A673 (cell line): ENCODE results near the gene CXCL17. TPM values are rescaled to one million over a fixed set of nuclear protein-coding genes. Genes with fewer than 3 reads are reported as not detected.

Experiments used
- BruUV-seq: library from RNA; stranded (reverse); fragments of 400-500 nt; replicated peaks from 2 replicates; lab custom pipeline; 2021; lab: Mats Ljungman, UMichigan
- CTCF ChIA-PET: fragments of 300-600 bp; sonication (Branson Sonifier 250); formaldehyde crosslinking; loops from one replicate; lab custom pipeline; 2022; ENCODE audit warnings: antibody characterized with exemption; lab: Charles Lee
- POLR2A ChIA-PET: fragments of 300-600 bp; sonication (Branson Sonifier 250); formaldehyde crosslinking; loops from one replicate; lab custom pipeline; 2022; ENCODE audit warnings: antibody characterized with exemption; ENCODE audit not compliant: low non-redundant PET; lab: Charles Lee
- DNase-seq: peaks from one replicate; pipeline ENCODE4 v3.0.0-alpha.2; 2015; ENCODE audit warnings: low spot score
- H3K27ac ChIP-seq: fragments of 200-600 bp; sonication (generic); 2 replicates; pipeline ENCODE4 v1.5.1; 2016; ENCODE audit warnings: mixed run types, low read depth, mild to moderate bottlenecking, mixed read lengths, antibody characterized with exemption, low read length; ENCODE audit not compliant: poor library complexity, severe bottlenecking
- H3K27me3 ChIP-seq: fragments of 200-600 bp; sonication (generic); replicated peaks from 2 replicates; pipeline ENCODE4 v1.6.1; 2017; ENCODE audit warnings: mixed run types, low read depth, mild to moderate bottlenecking, mixed read lengths, antibody characterized with exemption, low read length; ENCODE audit not compliant: insufficient read depth, poor library complexity
- H3K36me3 ChIP-seq: fragments of 200-600 bp; sonication (generic); 2 replicates; pipeline ENCODE4 v1.6.1; 2016; ENCODE audit warnings: mixed run types, mild to moderate bottlenecking, mixed read lengths, antibody characterized with exemption, low read length; ENCODE audit not compliant: insufficient read depth, poor library complexity, severe bottlenecking
- H3K4me1 ChIP-seq: fragments of 200-600 bp; sonication (generic); 2 replicates; pipeline ENCODE4 v1.6.1; 2017; ENCODE audit warnings: mixed run types, mild to moderate bottlenecking, mixed read lengths, antibody characterized with exemption, low read length; ENCODE audit not compliant: insufficient read depth, poor library complexity, severe bottlenecking
- H3K4me3 ChIP-seq: fragments of 200-600 bp; sonication (generic); 2 replicates; pipeline ENCODE4 v1.5.1; 2016; ENCODE audit warnings: low read depth, mixed run types, mild to moderate bottlenecking, mixed read lengths, low read length; ENCODE audit not compliant: poor library complexity, severe bottlenecking
- H3K9me3 ChIP-seq: fragments of 200-600 bp; sonication (generic); 2 replicates; pipeline ENCODE4 v1.6.1; 2016; ENCODE audit warnings: mixed run types, low read depth, mild to moderate bottlenecking, mixed read lengths, antibody characterized with exemption, low read length; ENCODE audit not compliant: poor library complexity, severe bottlenecking
- CTCF ChIP-seq: fragments of 300-800, 200-600 bp; sonication (generic); conservative IDR thresholded peaks from 2 replicates; pipeline ENCODE4 v1.5.1; 2017; ENCODE audit warnings: low read depth, mild to moderate bottlenecking, antibody characterized with exemption, low read length, moderate library complexity, mixed read lengths
- EZH2 ChIP-seq: fragments of 200-600 bp; sonication (generic); IDR thresholded peaks from 2 replicates; pipeline ENCODE4 v1.6.1; 2017; ENCODE audit warnings: borderline replicate concordance, low read depth, mild to moderate bottlenecking, mixed read lengths, antibody characterized with exemption, low read length; ENCODE audit not compliant: poor library complexity, severe bottlenecking
- intact Hi-C: fragments of 100-400 bp; cut with micrococcal nuclease; formaldehyde crosslinking; loops from one replicate; pipeline ENCODE4 v1.10.0; 2022; ENCODE audit not compliant: unreplicated experiment
- total RNA-seq: library from RNA; stranded (reverse); gene quantifications from 2 replicates; pipeline ENCODE4 v1.2.3, GENCODE V29; 2021

The CXCL17 gene
- total RNA-seq, 1 experiment from 2014 or later: not detected

GRCh38 chr19:42407816-42408175, 35.0 kb downstream of the CXCL17 start:
- TF ChIP-seq EZH2 (no peak), CTCF (no peak)
- H3K4me1 ChIP-seq: no peaks in the 10 kb centered on the region

GRCh38 chr19:42407085-42407815, 35.5 kb downstream of the CXCL17 start:
- ChIA-PET CTCF (no interaction called here), POLR2A (no interaction called here)
- no peak for TF ChIP-seq EZH2
- TF ChIP-seq CTCF: no peak
- Histone ChIP-seq H3K27ac (no peak overlapping the region), H3K4me3 (no peak overlapping the region), H3K36me3 (no peaks in the 10 kb centered on the region), H3K9me3 (no peaks in the 10 kb centered on the region), H3K4me1 (no peaks in the 10 kb centered on the region), H3K27me3 (no peaks in the 10 kb centered on the region)
- DNase-seq: no peak
- BruUV-seq: no TSS peak
- intact Hi-C loops: no loop called here

More at GRCh38 chr19:42407816-42408175, 35.0 kb downstream of the CXCL17 start:
- CTCF ChIA-PET: no interaction called here
- no peak for DNase-seq
- Histone ChIP-seq H3K9me3 (no peaks in the 10 kb centered on the region), H3K36me3 (no peaks in the 10 kb centered on the region), H3K4me3 (no peak overlapping the region), H3K27ac (no peak overlapping the region), H3K27me3 (no peaks in the 10 kb centered on the region)
- no TSS peak for BruUV-seq
- intact Hi-C loops: no loop called here
- POLR2A ChIA-PET: no interaction called here

- BruUV-seq: no TSS peak
- H3K36me3 ChIP-seq: no peaks in the 10 kb centered on the region
- H3K27me3 ChIP-seq: no peaks in the 10 kb centered on the region
- no peak for TF ChIP-seq EZH2
- TF ChIP-seq CTCF: no peak
- H3K27ac ChIP-seq: no peak overlapping the region
- no peaks in the 10 kb centered on the region for H3K4me1 ChIP-seq
- H3K4me3 ChIP-seq: no peak overlapping the region
- ChIA-PET CTCF (no interaction called here), POLR2A (no interaction called here)
- H3K9me3 ChIP-seq: no peaks in the 10 kb centered on the region
- no peak for DNase-seq
- intact Hi-C loops: no loop called here
Observed at GRCh38 chr19:42406111-42406510, 36.6 kb downstream of the CXCL17 start.
